HepG2 (cell line): ENCODE measurements around the gene TBX19.

Experiments used
- BHLHE40 ChIP-seq: IDR thresholded peaks from 2 replicates; pipeline ENCODE4 v1.6.1; 2011; ENCODE audit warnings: low read length, improper control_type of control experiment
- MIER3 ChIP-seq: IDR thresholded peaks from 2 replicates; pipeline ENCODE4 v1.6.1; 2016; ENCODE audit warnings: missing compliant biosample characterization, borderline replicate concordance
- POLR2AphosphoS5 ChIP-seq: IDR thresholded peaks from 2 replicates; pipeline ENCODE4 v1.6.1; 2012; ENCODE audit warnings: low read depth, low read length
- SP1 ChIP-seq, 2 experiments: fragments of 450-650 bp in 1 of 2; sonication (generic) in 1 of 2; formaldehyde crosslinking in 1 of 2; IDR thresholded peaks; 2 replicates each; pipeline versions ENCODE4 v1.4.0 to v1.6.1; 2016 to 2020; ENCODE audit warnings: missing genetic modification reagents in 1 of 2
- SPEN ChIP-seq: sonication (generic); formaldehyde crosslinking; IDR thresholded peaks from 2 replicates; pipeline ENCODE4 v1.5.1; 2020; ENCODE audit warnings: low read depth, mild to moderate bottlenecking, missing genetic modification reagents
- ZKSCAN1 ChIP-seq: fragments of 150-350 bp; IDR thresholded peaks from 2 replicates; pipeline ENCODE4 v1.6.1; 2014; ENCODE audit warnings: low read length
- ZNF354B ChIP-seq: sonication (generic); formaldehyde crosslinking; IDR thresholded peaks from 2 replicates; pipeline ENCODE4 v1.8.0; 2022; ENCODE audit warnings: mild to moderate bottlenecking, missing genetic modification reagents
- ZNF460 ChIP-seq: sonication (generic); formaldehyde crosslinking; IDR thresholded peaks from 2 replicates; pipeline ENCODE4 v1.5.1; 2020; ENCODE audit warnings: missing genetic modification reagents, mild to moderate bottlenecking, borderline replicate concordance
- ZNF879 ChIP-seq: sonication (generic); formaldehyde crosslinking; IDR thresholded peaks from 2 replicates; pipeline ENCODE4 v1.8.1; 2023; ENCODE audit warnings: missing genetic modification reagents
- ZZZ3 ChIP-seq: sonication (generic); formaldehyde crosslinking; IDR thresholded peaks from 2 replicates; pipeline ENCODE4 v1.4.0; 2020; ENCODE audit warnings: missing genetic modification reagents, mild to moderate bottlenecking, borderline replicate concordance
- TF ChIP-seq, protein P1 (sequence below): sonication (generic); formaldehyde crosslinking; IDR thresholded peaks from 2 replicates; pipeline ENCODE4 v1.5.0; 2020; ENCODE audit warnings: mild to moderate bottlenecking, missing genetic modification reagents, moderate library complexity

DNA sequence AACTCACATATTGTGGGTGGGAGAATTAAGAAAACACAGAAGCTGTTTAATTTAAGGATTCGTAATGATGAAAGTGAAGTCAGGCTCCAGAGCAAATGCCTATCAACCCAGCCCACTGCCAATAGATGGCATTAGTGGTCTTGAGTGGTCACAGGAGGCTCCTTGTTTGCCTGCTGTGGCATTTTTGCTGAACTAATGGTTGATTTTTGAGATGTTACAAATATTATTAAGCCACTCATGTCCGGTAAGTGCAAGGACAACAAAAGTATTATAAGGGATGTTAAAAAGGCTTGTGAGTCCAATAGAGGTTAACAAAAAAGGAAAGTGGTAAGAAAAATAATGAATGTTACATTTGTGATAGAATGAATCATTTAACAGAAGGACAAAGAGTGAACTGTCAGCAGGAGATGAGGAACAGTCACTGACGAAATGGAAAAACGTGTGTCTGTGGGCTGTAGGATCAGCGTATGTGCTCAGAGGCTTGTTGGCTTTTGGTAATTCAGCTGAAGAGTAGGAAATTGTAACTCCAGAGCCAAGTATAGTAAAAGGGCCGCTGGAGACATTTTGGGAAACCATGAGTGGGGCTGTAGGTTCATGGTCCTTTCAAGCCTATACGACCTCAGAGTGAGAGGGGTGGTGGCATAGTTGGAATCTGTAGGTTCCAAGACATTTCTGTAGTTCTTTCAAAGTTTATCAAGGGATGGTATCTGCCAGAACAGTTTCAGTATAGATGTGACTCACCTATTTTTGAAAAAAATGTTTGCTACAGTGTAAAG is 43.7 kb upstream of the TBX19 start:
- TF ChIP-seq ZKSCAN1, result no peak
- TF ChIP-seq ZNF354B (CRISPR knock-in tag), result no peak
- TF ChIP-seq, protein P1, sequence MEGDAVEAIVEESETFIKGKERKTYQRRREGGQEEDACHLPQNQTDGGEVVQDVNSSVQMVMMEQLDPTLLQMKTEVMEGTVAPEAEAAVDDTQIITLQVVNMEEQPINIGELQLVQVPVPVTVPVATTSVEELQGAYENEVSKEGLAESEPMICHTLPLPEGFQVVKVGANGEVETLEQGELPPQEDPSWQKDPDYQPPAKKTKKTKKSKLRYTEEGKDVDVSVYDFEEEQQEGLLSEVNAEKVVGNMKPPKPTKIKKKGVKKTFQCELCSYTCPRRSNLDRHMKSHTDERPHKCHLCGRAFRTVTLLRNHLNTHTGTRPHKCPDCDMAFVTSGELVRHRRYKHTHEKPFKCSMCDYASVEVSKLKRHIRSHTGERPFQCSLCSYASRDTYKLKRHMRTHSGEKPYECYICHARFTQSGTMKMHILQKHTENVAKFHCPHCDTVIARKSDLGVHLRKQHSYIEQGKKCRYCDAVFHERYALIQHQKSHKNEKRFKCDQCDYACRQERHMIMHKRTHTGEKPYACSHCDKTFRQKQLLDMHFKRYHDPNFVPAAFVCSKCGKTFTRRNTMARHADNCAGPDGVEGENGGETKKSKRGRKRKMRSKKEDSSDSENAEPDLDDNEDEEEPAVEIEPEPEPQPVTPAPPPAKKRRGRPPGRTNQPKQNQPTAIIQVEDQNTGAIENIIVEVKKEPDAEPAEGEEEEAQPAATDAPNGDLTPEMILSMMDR (CRISPR knock-in tag), result no peak
- no peak for TF ChIP-seq SPEN (CRISPR knock-in tag)
- TF ChIP-seq BHLHE40, result no peak
- no peak for TF ChIP-seq ZNF460 (CRISPR knock-in tag)
- no peak for TF ChIP-seq POLR2AphosphoS5
- no peak for TF ChIP-seq ZZZ3 (CRISPR knock-in tag)
- no peak for TF ChIP-seq SP1 (IDR thresholded peaks at IDR 0.05)
- TF ChIP-seq SP1 (CRISPR knock-in tag; IDR thresholded peaks at IDR 0.05), result no peak
- no peak for TF ChIP-seq MIER3 (CRISPR knock-in tag)
- no peak for TF ChIP-seq ZNF879
